PC-9 (cell line): ENCODE measurements around the gene SUSD3.

ENCODE experiments used
- CTCF ChIP-seq: fragments of 200-600 bp; sonication (generic); conservative IDR thresholded peaks from 2 replicates; pipeline ENCODE4 v1.6.1; 2017; ENCODE audit warnings: mixed run types, antibody characterized with exemption, mild to moderate bottlenecking, moderate library complexity
- EZH2 ChIP-seq: fragments of 200-600 bp; sonication (generic); IDR thresholded peaks from 2 replicates; pipeline ENCODE4 v1.8.0; 2017; ENCODE audit warnings: antibody characterized with exemption, low read depth

GRCh38 chr9:93108291-93109041 is 50.0 kb downstream of the SUSD3 start:
- TF ChIP-seq CTCF (no peak), EZH2 (no peak)
